ENCODE measurements around the gene GRXCR2. TPM values are rescaled to one million over a fixed set of nuclear protein-coding genes. Genes with fewer than 3 reads are reported as not detected.
"Not testable (repeated sequence)": the region's sequence is repeated elsewhere in the genome, so short reads cannot be mapped to it uniquely, and the experiment has no call there.

Gene GRXCR2
- polyA plus RNA-seq, 3 donors, result not detected

GRCh38 chr5:145891378-145891777 is 18.6 kb upstream of the GRXCR2 start:
- H3K27ac ChIP-seq (ENCODE audit: low read depth, low read length), result not testable (repeated sequence)
- WGBS, 3 donors, result 88 to 94% (median 92%) methylated on average over 5 to 10 of the region's 10 CpGs

- no peak overlapping the region for H3K27ac ChIP-seq (ENCODE audit: low read depth, low read length)
- 88 to 93% (median 91%) methylated on average over 2 of the region's 2 CpGs for WGBS, 3 donors
Measured at GRCh38 chr5:145889611-145890010, 16.8 kb upstream of the GRXCR2 start.

GRCh38 chr5:145887976-145888574 is 15.3 kb upstream of the GRXCR2 start:
- 73 to 79% (median 75%) methylated on average over 5 of the region's 5 CpGs for WGBS, 3 donors
- no peak overlapping the region for H3K27ac ChIP-seq (ENCODE audit: low read depth, low read length)

- no peak overlapping the region for H3K27ac ChIP-seq (ENCODE audit: low read depth, low read length)
- WGBS, 3 donors, result 61 to 91% (median 82%) methylated on average over 3 of the region's 3 CpGs
Measured at GRCh38 chr5:145887217-145887616, 14.4 kb upstream of the GRXCR2 start.

GRCh38 chr5:145874765-145875164 is 2.0 kb upstream of the GRXCR2 start:
- WGBS, 3 donors, result 88 to 98% (median 96%) methylated on average over 2 of the region's 2 CpGs
- H3K27ac ChIP-seq (ENCODE audit: low read depth, low read length), result no peak overlapping the region

GRCh38 chr5:145872486-145872885 is 328 bp downstream of the GRXCR2 start:
- H3K27ac ChIP-seq (ENCODE audit: low read depth, low read length), result no peak overlapping the region
- 74 to 83% (median 82%) methylated on average over 8 of the region's 8 CpGs for WGBS, 3 donors

- WGBS, 3 donors, result 67 to 92% (median 87%) methylated on average over 4 of the region's 4 CpGs
- H3K27ac ChIP-seq (ENCODE audit: low read depth, low read length), result no peak overlapping the region
Measured at GRCh38 chr5:145869753-145870152, 3.1 kb downstream of the GRXCR2 start.

- no peak overlapping the region for H3K27ac ChIP-seq (ENCODE audit: low read depth, low read length)
- 38 to 57% (median 43%) methylated on average over 1 of the region's 1 CpG for WGBS, 3 donors
Measured at GRCh38 chr5:145867806-145868205, 5.0 kb downstream of the GRXCR2 start.

- H3K27ac ChIP-seq (ENCODE audit: low read depth, low read length), result not testable (repeated sequence)
- 81 to 92% (median 83%) methylated on average over 2 of the region's 2 CpGs for WGBS, 3 donors
Measured at GRCh38 chr5:145864432-145864831, 8.4 kb downstream of the GRXCR2 start.

GRCh38 chr5:145863003-145863402 is 9.8 kb downstream of the GRXCR2 start:
- H3K27ac ChIP-seq (ENCODE audit: low read depth, low read length), result no peak overlapping the region
- 75 to 89% (median 85%) methylated on average over 3 of the region's 3 CpGs for WGBS, 3 donors

- WGBS, 3 donors, result 76 to 88% (median 87%) methylated on average over 3 of the region's 3 CpGs
- no peak overlapping the region for H3K27ac ChIP-seq (ENCODE audit: low read depth, low read length)
Measured at GRCh38 chr5:145859897-145860296, 12.9 kb downstream of the GRXCR2 start.

- 79 to 88% (median 83%) methylated on average over 6 of the region's 6 CpGs for WGBS, 3 donors
- H3K27ac ChIP-seq (ENCODE audit: low read depth, low read length), result no peak overlapping the region
Measured at GRCh38 chr5:145859453-145859852, 13.4 kb downstream of the GRXCR2 start.

- H3K27ac ChIP-seq (ENCODE audit: low read depth, low read length), result no peak overlapping the region
- WGBS, 3 donors, result 52 to 76% (median 61%) methylated on average over 4 of the region's 4 CpGs
Measured at GRCh38 chr5:145858959-145859358, 13.9 kb downstream of the GRXCR2 start.

- WGBS, 3 donors, result 7 to 30% (median 10%) methylated on average over 24 to 25 of the region's 25 CpGs
- no peak overlapping the region for H3K27ac ChIP-seq (ENCODE audit: low read depth, low read length)
Measured at GRCh38 chr5:145856285-145856818, 16.5 kb downstream of the GRXCR2 start.

- WGBS, 3 donors, result 62 to 72% (median 64%) methylated on average over 4 of the region's 4 CpGs
- H3K27ac ChIP-seq (ENCODE audit: low read depth, low read length), result no peak overlapping the region
Measured at GRCh38 chr5:145855763-145856267, 17.0 kb downstream of the GRXCR2 start.

- no peak overlapping the region for H3K27ac ChIP-seq (ENCODE audit: low read depth, low read length)
- WGBS, 3 donors, result 58 to 89% (median 82%) methylated on average over 2 of the region's 2 CpGs
Measured at GRCh38 chr5:145854651-145855258, 18.1 kb downstream of the GRXCR2 start.

GRCh38 chr5:145853781-145854376 is 18.9 kb downstream of the GRXCR2 start:
- H3K27ac ChIP-seq (ENCODE audit: low read depth, low read length), result no peak overlapping the region
- WGBS, 3 donors, result 95 to 99% (median 98%) methylated on average over 3 of the region's 3 CpGs

GRCh38 chr5:145852990-145853389 is 19.8 kb downstream of the GRXCR2 start:
- H3K27ac ChIP-seq (ENCODE audit: low read depth, low read length), result no peak overlapping the region
- WGBS, 3 donors, result 78 to 90% (median 79%) methylated on average over 3 of the region's 3 CpGs

- 82 to 94% (median 93%) methylated on average over 1 of the region's 1 CpG for WGBS, 3 donors
- H3K27ac ChIP-seq (ENCODE audit: low read depth, low read length), result no peak overlapping the region
Measured at GRCh38 chr5:145848854-145849253, 24.0 kb downstream of the GRXCR2 start.
